Activated B cell treated with CpG ODN at 0.5 μM for 24 hours (primary cell): ENCODE results near the gene UMPS. TPM values are rescaled to one million over a fixed set of nuclear protein-coding genes. Genes with fewer than 3 reads are reported as not detected.
"Not testable (repeated sequence)": the region's sequence is repeated elsewhere in the genome, so short reads cannot be mapped to it uniquely, and the experiment has no call there.

Source experiments
- ATAC-seq: fragments of 200-7000 bp; cut with Tn5 transposase; one replicate; pipeline ENCODE4 v1.10.0; 2021; ENCODE audit warnings: low read depth, mild to moderate bottlenecking, moderate library complexity
- CTCF ChIA-PET: fragments of 350-600 bp; sonication (Branson Sonifier 250); formaldehyde crosslinking; loops from one replicate; lab custom pipeline; 2021; ENCODE audit warnings: antibody characterized with exemption; lab: Charles Lee
- POLR2A ChIA-PET: fragments of 350-600 bp; sonication (Branson Sonifier 250); formaldehyde crosslinking; loops from one replicate; lab custom pipeline; 2021; ENCODE audit warnings: antibody characterized with exemption; lab: Charles Lee
- DNase-seq: peaks from one replicate; pipeline ENCODE4 v3.0.0; 2022
- H3K27ac Mint-ChIP-seq: one replicate; pipeline ENCODE4 v1.8.0; 2020; ENCODE audit warnings: mixed read lengths
- H3K27me3 Mint-ChIP-seq: one replicate; pipeline ENCODE4 v1.8.0; 2021; ENCODE audit warnings: mixed read lengths
- H3K36me3 Mint-ChIP-seq: one replicate; pipeline ENCODE4 v1.8.0; 2021; ENCODE audit warnings: low read depth, mixed read lengths
- H3K4me1 Mint-ChIP-seq: one replicate; pipeline ENCODE4 v1.8.0; 2021; ENCODE audit warnings: mixed read lengths
- H3K4me3 Mint-ChIP-seq: one replicate; pipeline ENCODE4 v1.8.0; 2020; ENCODE audit warnings: mild to moderate bottlenecking, mixed read lengths
- H3K9me3 Mint-ChIP-seq: one replicate; pipeline ENCODE4 v1.8.0; 2020; ENCODE audit warnings: mixed read lengths
- intact Hi-C: fragments of 100-400 bp; cut with micrococcal nuclease; formaldehyde crosslinking; loops from one replicate; pipeline ENCODE4 v1.15.1; 2024
- total RNA-seq: library from RNA; stranded (reverse); gene quantifications from 2 replicates; pipeline ENCODE4 v1.2.3, GENCODE V29; 2022
- TF ChIP-seq, protein P1 (sequence below): fragments of 200-600 bp; IDR thresholded peaks from one replicate; pipeline ENCODE4 v1.8.0; 2022; ENCODE audit warnings: antibody characterized with exemption, mild to moderate bottlenecking

The UMPS gene
- total RNA-seq, 1 donor from 2014 or later = 31.6 TPM

DNA sequence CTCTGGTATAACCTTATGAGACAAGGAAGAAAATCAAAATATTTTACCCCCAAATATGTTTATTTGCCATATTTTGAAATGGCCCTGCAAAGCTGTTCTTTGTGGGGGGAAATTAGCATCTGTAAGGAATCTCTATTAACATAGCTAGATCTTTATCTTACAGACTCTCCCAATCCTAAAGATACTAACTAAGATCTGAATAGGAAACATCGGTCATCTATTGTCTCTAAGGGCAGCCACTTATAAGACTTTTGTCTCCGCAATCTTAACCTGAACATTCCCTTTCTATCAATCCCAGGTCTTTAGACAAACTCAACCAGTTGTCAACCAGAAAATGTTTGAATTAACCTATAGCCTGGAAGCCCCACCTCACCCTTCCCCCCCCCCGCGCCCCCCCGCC is 21.2 kb downstream of the UMPS start:
- CTCF ChIA-PET = no interaction called here
- Mint-ChIP-seq H3K36me3 (peaks cover 10% of the 10 kb centered on the region), H3K27ac (no peak overlapping the region), H3K27me3 (peaks cover 2% of the 10 kb centered on the region), H3K4me1 (no peaks in the 10 kb centered on the region), H3K4me3 (no peak overlapping the region), H3K9me3 (no peaks in the 10 kb centered on the region)
- TF ChIP-seq, protein P1, sequence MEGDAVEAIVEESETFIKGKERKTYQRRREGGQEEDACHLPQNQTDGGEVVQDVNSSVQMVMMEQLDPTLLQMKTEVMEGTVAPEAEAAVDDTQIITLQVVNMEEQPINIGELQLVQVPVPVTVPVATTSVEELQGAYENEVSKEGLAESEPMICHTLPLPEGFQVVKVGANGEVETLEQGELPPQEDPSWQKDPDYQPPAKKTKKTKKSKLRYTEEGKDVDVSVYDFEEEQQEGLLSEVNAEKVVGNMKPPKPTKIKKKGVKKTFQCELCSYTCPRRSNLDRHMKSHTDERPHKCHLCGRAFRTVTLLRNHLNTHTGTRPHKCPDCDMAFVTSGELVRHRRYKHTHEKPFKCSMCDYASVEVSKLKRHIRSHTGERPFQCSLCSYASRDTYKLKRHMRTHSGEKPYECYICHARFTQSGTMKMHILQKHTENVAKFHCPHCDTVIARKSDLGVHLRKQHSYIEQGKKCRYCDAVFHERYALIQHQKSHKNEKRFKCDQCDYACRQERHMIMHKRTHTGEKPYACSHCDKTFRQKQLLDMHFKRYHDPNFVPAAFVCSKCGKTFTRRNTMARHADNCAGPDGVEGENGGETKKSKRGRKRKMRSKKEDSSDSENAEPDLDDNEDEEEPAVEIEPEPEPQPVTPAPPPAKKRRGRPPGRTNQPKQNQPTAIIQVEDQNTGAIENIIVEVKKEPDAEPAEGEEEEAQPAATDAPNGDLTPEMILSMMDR = no peak
- intact Hi-C loops = no loop called here
- DNase-seq (no peak), ATAC-seq (no peak)
- POLR2A ChIA-PET = no interaction called here

DNA sequence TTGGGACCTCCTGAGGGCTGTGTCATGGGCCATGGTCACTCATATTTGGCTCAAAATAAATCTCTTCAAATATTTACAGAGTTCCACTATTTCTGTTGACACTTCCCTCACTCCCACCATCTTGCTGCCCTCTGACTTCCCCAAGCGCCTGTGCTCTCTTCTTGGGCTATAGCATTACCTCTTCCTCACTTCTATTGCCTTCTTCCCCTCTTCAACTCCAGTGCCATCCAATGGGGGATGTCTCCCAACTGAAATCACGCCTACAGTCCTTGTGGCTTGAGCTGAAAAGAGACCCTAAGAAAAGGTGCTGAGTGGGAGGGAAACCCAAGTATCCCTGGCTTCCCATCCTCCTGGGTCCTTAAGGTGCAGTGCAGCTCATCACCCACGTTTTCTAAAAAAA is 21.8 kb downstream of the UMPS start:
- TF ChIP-seq, protein P1 = no peak
- Mint-ChIP-seq H3K27ac (no peak overlapping the region), H3K27me3 (peaks cover 2% of the 10 kb centered on the region), H3K36me3 (peaks cover 6% of the 10 kb centered on the region), H3K9me3 (no peaks in the 10 kb centered on the region), H3K4me3 (no peak overlapping the region), H3K4me1 (no peaks in the 10 kb centered on the region)
- ChIA-PET POLR2A (no interaction called here), CTCF (no interaction called here)
- ATAC-seq (no peak), DNase-seq (no peak)
- intact Hi-C loops = no loop called here

DNA sequence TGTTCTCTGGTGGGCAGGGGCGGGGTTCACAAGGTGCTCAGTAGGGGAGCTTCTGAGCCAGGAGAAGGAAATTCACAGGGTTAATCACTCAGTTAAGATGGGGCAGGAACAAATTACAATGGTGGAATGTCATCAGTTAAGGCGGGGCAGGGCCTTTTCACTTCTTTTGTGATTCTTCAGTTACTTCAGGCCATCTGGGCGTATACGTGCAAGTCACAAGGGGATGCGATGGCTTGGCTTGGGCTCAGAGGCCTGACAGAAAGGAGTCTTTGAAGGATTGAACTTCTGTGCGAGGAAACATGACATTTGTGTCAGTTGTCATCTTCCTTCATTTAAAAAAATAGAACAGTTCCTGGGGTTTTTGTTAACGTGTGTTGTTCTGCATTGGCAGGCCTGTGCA is 27.7 kb downstream of the UMPS start:
- CTCF ChIA-PET = interaction anchor here (1.3 kb wide), 1 partner anchor 143 kb away, joined by 4 read pairs; no protein-coding TSS in a partner anchor

DNA sequence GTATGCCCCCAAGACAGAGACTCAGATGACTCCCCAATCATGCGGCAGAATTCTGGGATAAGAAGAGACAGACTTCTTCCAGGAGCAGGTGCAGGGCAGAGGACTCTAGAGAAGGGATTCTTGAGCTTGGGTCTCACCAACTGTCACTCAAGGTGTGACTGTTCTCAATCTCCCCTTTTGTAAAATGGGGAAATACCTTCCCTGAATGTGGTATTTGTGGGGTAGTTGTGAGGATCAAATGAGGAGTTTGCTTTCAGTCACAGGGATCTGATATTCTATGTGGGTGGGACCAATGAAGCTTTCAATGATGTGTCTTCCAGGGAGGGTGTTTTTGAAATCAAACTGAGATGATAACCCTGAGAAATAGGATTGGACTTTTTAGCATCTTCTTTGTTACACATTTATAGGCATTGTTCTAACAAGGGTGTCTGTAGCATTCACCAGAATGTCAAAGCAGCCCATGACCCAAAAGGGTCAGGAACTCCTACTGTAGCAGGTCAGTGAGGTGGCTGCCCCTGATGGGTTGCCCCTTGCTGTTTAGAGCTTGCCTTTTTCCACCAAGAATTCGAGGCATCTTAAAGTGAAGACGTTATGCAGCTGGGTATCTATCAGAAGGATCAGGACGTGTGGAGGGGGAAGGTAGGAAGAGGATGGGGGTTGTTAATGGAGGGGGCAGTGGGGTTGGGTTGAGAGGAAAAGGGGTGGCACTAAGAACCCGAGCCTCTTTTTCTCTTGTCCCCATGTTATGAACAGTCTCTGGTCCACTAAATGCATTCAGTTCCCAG is 28.8 kb downstream of the UMPS start:
- H3K4me3 Mint-ChIP-seq = no peak overlapping the region
- H3K27ac Mint-ChIP-seq = no peak overlapping the region
- POLR2A ChIA-PET = no interaction called here
- intact Hi-C loops = no loop called here
- ATAC-seq (no peak), DNase-seq (no peak)
- peaks cover 4% of the 10 kb centered on the region for H3K4me1 Mint-ChIP-seq
- H3K36me3 Mint-ChIP-seq = no peaks in the 10 kb centered on the region
- CTCF ChIA-PET = interaction anchor here (1.3 to 3.2 kb wide), 3 partner anchors 142 to 826 kb away, joined by 4 to 24 read pairs (median 21); no protein-coding TSS in a partner anchor
- no peaks in the 10 kb centered on the region for H3K9me3 Mint-ChIP-seq
- H3K27me3 Mint-ChIP-seq = peaks cover 5% of the 10 kb centered on the region
- TF ChIP-seq, protein P1 = no peak

More for the DNA sequence above, 27.7 kb downstream of the UMPS start:
- H3K9me3 Mint-ChIP-seq, POLR2A ChIA-PET, ATAC-seq, H3K4me3 Mint-ChIP-seq, intact Hi-C loops, H3K4me1 Mint-ChIP-seq, DNase-seq, H3K36me3 Mint-ChIP-seq, H3K27me3 Mint-ChIP-seq, H3K27ac Mint-ChIP-seq: not testable (repeated sequence)

DNA sequence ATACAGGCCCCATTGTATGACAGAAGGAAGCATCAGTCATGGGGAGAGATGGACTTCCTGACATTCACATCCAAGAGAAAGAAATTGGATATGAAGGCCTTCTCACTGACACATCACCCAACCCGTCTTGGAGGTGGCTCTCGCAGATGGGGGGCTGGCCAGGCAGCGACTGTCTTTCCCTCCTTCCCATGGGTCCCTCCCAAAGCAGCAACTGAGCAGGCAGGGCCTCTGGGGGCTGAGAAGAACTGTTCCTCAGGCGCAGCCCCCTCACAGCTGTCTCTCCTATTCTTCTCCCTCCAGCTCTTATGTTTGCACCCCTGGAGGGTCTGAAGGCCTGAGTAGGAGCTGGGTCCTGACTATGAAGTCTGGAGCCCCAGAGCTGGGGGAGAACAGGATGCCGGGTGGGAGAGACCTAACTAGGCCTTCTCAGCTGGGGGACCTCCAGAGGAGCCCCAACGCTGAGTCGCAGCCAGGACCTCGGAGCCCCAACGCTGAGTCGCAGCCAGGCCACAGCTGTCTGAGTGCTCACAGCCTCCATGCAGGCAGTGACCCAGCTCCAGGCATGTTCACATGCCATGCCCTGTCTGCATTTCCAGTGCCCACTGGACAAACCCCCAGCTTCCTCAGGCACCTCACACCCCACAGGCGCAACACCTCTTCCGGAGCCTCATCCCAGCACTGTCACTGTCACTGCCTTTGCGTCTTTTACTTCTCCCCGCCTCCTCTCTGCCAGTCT is 29.6 kb downstream of the UMPS start:
- DNase-seq = no peak
- Mint-ChIP-seq H3K4me3 (no peak overlapping the region), H3K4me1 (peaks cover 4% of the 10 kb centered on the region), H3K9me3 (no peaks in the 10 kb centered on the region), H3K27ac (no peak overlapping the region), H3K36me3 (no peaks in the 10 kb centered on the region), H3K27me3 (peaks cover 5% of the 10 kb centered on the region)
- ChIA-PET POLR2A (no interaction called here), CTCF (interaction anchor here (0.7 to 3.2 kb wide), 8 partner anchors 11 to 825 kb away, joined by 3 to 37 read pairs (median 5); no protein-coding TSS in a partner anchor)
- TF ChIP-seq, protein P1 = no peak
- intact Hi-C loops = no loop called here
- no peak for ATAC-seq
